ENCODE data around the gene GALR1.

- TF ChIP-seq CTCF (IDR thresholded peaks at IDR 0.05; ENCODE audit: low read length) (no peak), EZH2phosphoT487 (IDR thresholded peaks at IDR 0.05; ENCODE audit: low read length) (no peak)
Measured at GRCh38 chr18:77305676-77306075, 56.0 kb downstream of the GALR1 start.
